GM19438 (cell line): ENCODE results near the gene DOK1.

Source experiments
- ATAC-seq: cut with Tn5 transposase; IDR thresholded peaks from one replicate; pipeline ENCODE4 v1.9.1; 2021; ENCODE audit warnings: low read depth; ENCODE audit not compliant: unreplicated experiment

DOK1 gene

GRCh38 chr2:74524955-74525716 is 29.4 kb upstream of the DOK1 start:
- ATAC-seq = no peak

- ATAC-seq = no peak
Observed at GRCh38 chr2:74525717-74526648, 28.5 kb upstream of the DOK1 start, which contains the start of gene DQX1. TSS of gene DQX1 (minus strand) at chr2:74526231. CDS start at chr2:74525729, 502 bp downstream.

- no peak for ATAC-seq
Observed at GRCh38 chr2:74526649-74527230, 27.8 kb upstream of the DOK1 start.

- no peak for ATAC-seq
Observed at GRCh38 chr2:74527741-74528140, 26.8 kb upstream of the DOK1 start.

GRCh38 chr2:74528600-74529356 is 25.7 kb upstream of the DOK1 start:
- peak; percentile 9 for ATAC-seq

GRCh38 chr2:74529357-74530238 is 24.9 kb upstream of the DOK1 start, which contains the start of the genes AUP1 and HTRA2:
TSS of gene AUP1 (minus strand) at chr2:74529706. CDS start at chr2:74529629, 77 bp downstream.
TSS of gene HTRA2 (plus strand) at chr2:74529933. CDS start at chr2:74530007, 74 bp downstream.
- peak; percentile 82 for ATAC-seq

GRCh38 chr2:74530239-74531187 is 24.0 kb upstream of the DOK1 start:
- peak; percentile 28 for ATAC-seq

GRCh38 chr2:74531666-74532065 is 22.9 kb upstream of the DOK1 start:
- ATAC-seq = no peak

GRCh38 chr2:74532222-74532621 is 22.3 kb upstream of the DOK1 start:
- ATAC-seq = no peak

GRCh38 chr2:74533464-74533863 is 21.1 kb upstream of the DOK1 start:
- no peak for ATAC-seq

GRCh38 chr2:74534411-74534810 is 20.1 kb upstream of the DOK1 start:
- ATAC-seq = no peak

GRCh38 chr2:74535440-74535965 is 19.0 kb upstream of the DOK1 start:
- no peak for ATAC-seq

- ATAC-seq = no peak
Observed at GRCh38 chr2:74536166-74536950, 18.2 kb upstream of the DOK1 start.

GRCh38 chr2:74537140-74537539 is 17.4 kb upstream of the DOK1 start:
- ATAC-seq = no peak

- ATAC-seq = no peak
Observed at GRCh38 chr2:74538881-74539339, 15.6 kb upstream of the DOK1 start.

GRCh38 chr2:74540291-74540690 is 14.2 kb upstream of the DOK1 start:
- no peak for ATAC-seq

GRCh38 chr2:74542978-74543377 is 11.5 kb upstream of the DOK1 start:
- no peak for ATAC-seq
